Heart left ventricle (tissue), 16 donors: Measurements from ENCODE around the gene GTF2F2. TPM values are rescaled to one million over a fixed set of nuclear protein-coding genes. Genes with fewer than 3 reads are reported as not detected.

Experiments
- ATAC-seq, 4 donors: fragments of 200-7000 bp; cut with Tn5 transposase; one replicate each; pipeline ENCODE4 v1.9.1; 2020 to 2022; ENCODE audit warnings: moderate library complexity in 4 of 4, mild to moderate bottlenecking in 3 of 4, moderate number of reproducible peaks in 1 of 4
- DNase-seq, 5 donors: peaks; one replicate each; pipeline ENCODE4 v3.0.0-alpha.2; 2020
- H3K27ac ChIP-seq, 12 donors: fragments of 200-600 bp; sonication (generic) in 4 of 12; one replicate each; pipeline versions ENCODE4 v1.5.0 to v1.8.0; 2016 to 2022; ENCODE audit warnings: mild to moderate bottlenecking in 2 of 12
- H3K27me3 ChIP-seq, 9 donors: fragments of 200-600 bp; sonication (generic) in 2 of 9; one replicate each; pipeline versions ENCODE4 v1.5.1 to v1.8.0; 2016 to 2022; ENCODE audit warnings: mild to moderate bottlenecking in 3 of 9
- H3K36me3 ChIP-seq, 9 donors: fragments of 200-600 bp; sonication (generic) in 2 of 9; one replicate each; pipeline versions ENCODE4 v1.5.0 to v1.8.0; 2018 to 2022; ENCODE audit warnings: mild to moderate bottlenecking in 2 of 9
- H3K4me1 ChIP-seq, 12 donors: fragments of 200-600 bp; sonication (generic) in 4 of 12; one replicate each; pipeline versions ENCODE4 v1.5.0 to v1.8.0; 2016 to 2022; ENCODE audit warnings: mild to moderate bottlenecking in 3 of 12
- H3K4me3 ChIP-seq, 12 donors: fragments of 200-600 bp; sonication (generic) in 4 of 12; one replicate each; pipeline versions ENCODE4 v1.5.0 to v1.8.0; 2017 to 2022; ENCODE audit warnings: mild to moderate bottlenecking in 9 of 12, moderate library complexity in 4 of 12
- H3K9me3 ChIP-seq, 12 donors: fragments of 200-600 bp; sonication (generic) in 4 of 12; one replicate each; pipeline versions ENCODE4 v1.5.0 to v1.8.0; 2016 to 2022; ENCODE audit warnings: mild to moderate bottlenecking in 1 of 12
- POLR2A ChIP-seq, 2 donors: fragments of 450-650 bp; IDR thresholded peaks; one replicate each; pipeline ENCODE4 v1.6.1; 2017; ENCODE audit warnings: antibody characterized with exemption in 2 of 2, mild to moderate bottlenecking in 2 of 2, moderate library complexity in 2 of 2
- WGBS, 4 donors: extraction: QIAGEN DNeasy Blood & Tissue Kit in 2 of 4; methylation state at CpG; one replicate each; pipeline versions ENCODE4 v1.1.5 to v1.1.7; 2013 to 2018; 5-methylcytosine and 5-hydroxymethylcytosine counted together
- intact Hi-C, 10 donors: fragments of 100-400 bp; cut with DNase I; formaldehyde crosslinking; loops; one replicate each; pipeline versions ENCODE4 v1.11.1 to v1.14.2; 2022
- polyA plus RNA-seq, 2 donors: library from polyadenylated mRNA; stranded (reverse); fragments of 200-250 nt; gene quantifications; one replicate each; pipeline ENCODE4 v1.2.3, GENCODE V29; 2013
- total RNA-seq, 9 donors: library from RNA; depleted of rRNA in 2 of 9; stranded (reverse); fragments of >200 nt in 2 of 9; fragmentation: NEBNext Ultra II Directional in 3 of 9; extraction: Animal tissue kit (Norgen Biotek cat#: 25700) in 3 of 9; gene quantifications; one replicate each; pipeline versions ENCODE4 v1.1.0 to v1.2.4, GENCODE V29; 2016 to 2023
- TF ChIP-seq, protein P1 (sequence below), 12 donors: fragments of 200-600 bp; sonication (generic) in 4 of 12; IDR thresholded peaks; one replicate each; pipeline versions ENCODE4 v1.5.0 to v1.8.0; 2018 to 2022; ENCODE audit warnings: antibody characterized with exemption in 12 of 12, mild to moderate bottlenecking in 5 of 12
- donor health status: ischemic (EF 13 %, LVEDD 7.1; RV severe dilation, severe dysfunction).
- donor health status: healthy with polysubstance abuse.
- donor health status: DM: no; HTN: yes; CAD: no.
- donor health status: DM: no; HTN: no; CAD: no.
- donor health status: ischemic (EF 25% LVEDD 6.9; RV normal size, moderate dysfunction).
- donor health status: ischemic (EF 25% LVEDD 5.7; RV mildly dilated, moderate dysfunction).
- donor health status: healthy.
- donor health status: DM: yes; HTN: yes; CAD: no.
- donor health status: ischemic (EF 35%, LVEDD 5.7; RV mildly dilated, moderate dysfunction).
- donor health status: nonischemic (EF 11% LVEDD 7.7; RV severe dilation, severe dysfunction).
- donor health status: DM: yes; HTN: yes; CAD: no.
- donor health status: PGD.
- donor health status: ischemic (EF 29% LVEDD 5.4; RV normal size, mild dysfunction).
- donor health status: nonischemic (EF 23%, LVEDD 6.1; RV moderate dilation, normal function).

Gene GTF2F2
- total and polyA plus RNA-seq, 11 donors: 17.7 to 25.4 (median 21.6) TPM

DNA sequence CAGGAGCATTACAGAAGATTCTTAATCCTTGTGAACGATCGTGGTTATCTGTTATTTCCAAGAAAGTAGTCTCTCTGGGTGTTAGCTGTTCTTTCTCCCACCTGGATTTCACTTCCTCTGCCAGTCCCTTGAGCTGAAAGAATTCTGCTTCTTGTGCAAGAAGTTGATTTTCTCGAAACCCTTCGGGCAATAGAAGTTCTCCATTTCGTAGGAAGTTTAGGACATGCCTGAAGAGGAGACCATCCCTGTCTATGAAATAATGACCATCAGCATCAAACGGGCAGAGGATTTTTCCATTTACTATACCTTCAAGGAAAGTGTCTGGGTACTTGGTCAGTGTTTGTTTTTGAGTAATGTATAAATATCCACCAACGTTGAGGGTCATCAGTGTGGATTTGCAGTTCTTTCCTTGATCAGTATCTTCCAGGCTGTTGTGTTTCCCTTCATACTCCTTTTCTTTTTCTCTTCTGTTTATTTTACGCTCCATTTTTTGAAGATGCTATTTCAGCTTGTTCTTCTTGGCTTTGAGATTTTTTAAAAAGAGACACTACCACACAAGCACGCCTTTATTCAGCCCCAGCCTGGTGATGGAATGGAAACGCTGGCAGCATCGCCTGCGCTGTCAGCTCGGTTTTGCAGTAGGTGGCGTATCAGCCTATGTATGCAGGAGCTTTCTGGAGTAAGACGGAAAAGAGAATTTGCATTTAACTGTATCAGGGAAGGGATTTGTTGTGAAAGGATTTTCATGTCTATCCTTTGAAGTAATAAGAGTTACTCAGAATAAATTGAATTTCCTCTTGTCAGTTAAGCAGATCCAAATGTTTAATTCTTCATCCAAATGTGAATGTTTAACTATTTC lies 74.0 kb downstream of the GTF2F2 start:
- Histone ChIP-seq H3K27ac (no peak overlapping the region), H3K27me3 (no peaks in the 10 kb centered on the region), H3K4me3 (peak overlapping the region in 3 of 12 donors; percentile 16 to 25 (median 20)), H3K36me3 (no peaks in the 10 kb centered on the region), H3K9me3 (no peaks in the 10 kb centered on the region), H3K4me1 (peaks cover 0 to 41% (median 18%) of the 10 kb centered on the region in 12 donors)
- ATAC-seq (peak in 3 of 4 donors; percentile 64 to 89 (median 73)), DNase-seq (peak in 3 of 5 donors; percentile 38 to 45 (median 40))
- no peak for TF ChIP-seq POLR2A (IDR thresholded peaks at IDR 0.05)
- TF ChIP-seq, protein P1, sequence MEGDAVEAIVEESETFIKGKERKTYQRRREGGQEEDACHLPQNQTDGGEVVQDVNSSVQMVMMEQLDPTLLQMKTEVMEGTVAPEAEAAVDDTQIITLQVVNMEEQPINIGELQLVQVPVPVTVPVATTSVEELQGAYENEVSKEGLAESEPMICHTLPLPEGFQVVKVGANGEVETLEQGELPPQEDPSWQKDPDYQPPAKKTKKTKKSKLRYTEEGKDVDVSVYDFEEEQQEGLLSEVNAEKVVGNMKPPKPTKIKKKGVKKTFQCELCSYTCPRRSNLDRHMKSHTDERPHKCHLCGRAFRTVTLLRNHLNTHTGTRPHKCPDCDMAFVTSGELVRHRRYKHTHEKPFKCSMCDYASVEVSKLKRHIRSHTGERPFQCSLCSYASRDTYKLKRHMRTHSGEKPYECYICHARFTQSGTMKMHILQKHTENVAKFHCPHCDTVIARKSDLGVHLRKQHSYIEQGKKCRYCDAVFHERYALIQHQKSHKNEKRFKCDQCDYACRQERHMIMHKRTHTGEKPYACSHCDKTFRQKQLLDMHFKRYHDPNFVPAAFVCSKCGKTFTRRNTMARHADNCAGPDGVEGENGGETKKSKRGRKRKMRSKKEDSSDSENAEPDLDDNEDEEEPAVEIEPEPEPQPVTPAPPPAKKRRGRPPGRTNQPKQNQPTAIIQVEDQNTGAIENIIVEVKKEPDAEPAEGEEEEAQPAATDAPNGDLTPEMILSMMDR (IDR thresholded peaks at IDR 0.05): peak in 10 of 12 donors; percentile 8 to 68 (median 42)
- intact Hi-C loops: loop anchor here in 2 of 10 donors (10.0 kb wide), 2 partner anchors 90 to 150 kb away; no protein-coding TSS in a partner anchor
- WGBS, 4 donors: 65 to 75% (median 74%) methylated on average over 15 of the region's 15 CpGs

DNA sequence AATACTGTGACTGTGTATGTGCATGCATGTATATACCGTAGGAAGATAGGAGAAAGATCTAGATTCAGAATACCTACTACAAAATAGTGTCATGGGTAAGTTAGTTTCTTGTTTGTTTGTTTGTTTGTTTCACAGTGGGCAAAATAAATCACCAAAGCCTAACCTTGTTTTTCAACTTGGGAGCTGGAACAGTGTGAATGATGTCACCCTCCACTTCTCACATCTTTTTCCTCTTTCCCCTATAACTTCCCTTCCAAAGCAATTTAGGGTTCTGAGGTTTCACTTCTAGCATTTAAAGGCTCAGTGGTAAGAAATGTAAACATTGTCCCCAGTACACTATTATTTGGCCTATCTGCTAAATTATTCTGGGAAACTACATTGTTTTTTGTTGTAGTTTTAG lies 75.1 kb downstream of the GTF2F2 start:
- WGBS, 4 donors: 82 to 98% (median 91%) methylated on average over 1 of the region's 1 CpG
- H3K27ac ChIP-seq: peak overlapping the region in 3 of 12 donors; percentile 5 to 27 (median 10)
- intact Hi-C loops: loop anchor here in 2 of 10 donors (10.0 kb wide), 2 partner anchors 89 to 151 kb away; no protein-coding TSS in a partner anchor
- no peaks in the 10 kb centered on the region for H3K36me3 ChIP-seq
- H3K9me3 ChIP-seq: no peaks in the 10 kb centered on the region
- TF ChIP-seq POLR2A (IDR thresholded peaks at IDR 0.05): no peak
- TF ChIP-seq, protein P1 (IDR thresholded peaks at IDR 0.05): no peak
- ATAC-seq: no peak
- H3K27me3 ChIP-seq: no peaks in the 10 kb centered on the region
- no peak overlapping the region for H3K4me3 ChIP-seq
- peaks cover 0 to 41% (median 18%) of the 10 kb centered on the region in 12 donors for H3K4me1 ChIP-seq
- DNase-seq: no peak

DNA sequence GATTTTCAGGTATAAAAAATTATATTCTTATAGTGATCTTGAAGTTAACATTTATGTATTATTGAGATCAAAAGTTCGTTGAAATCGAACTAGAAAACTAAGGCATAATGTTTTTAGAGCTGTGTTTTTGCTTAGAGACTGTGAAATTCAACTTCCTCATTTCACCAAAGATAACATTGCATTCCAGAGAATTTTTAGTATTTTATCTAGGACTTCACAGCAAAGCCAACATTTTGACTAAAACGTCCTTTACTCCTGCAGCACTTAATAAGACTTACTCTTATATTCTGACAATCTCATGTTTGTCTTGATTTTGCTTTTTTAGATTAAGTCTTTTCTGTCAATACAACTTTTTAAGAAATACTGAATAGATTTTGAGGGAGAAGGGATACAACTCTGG lies 75.8 kb downstream of the GTF2F2 start:
- DNase-seq (no peak), ATAC-seq (no peak)
- TF ChIP-seq, protein P1 (IDR thresholded peaks at IDR 0.05): no peak
- H3K27ac ChIP-seq: peak overlapping the region in 2 of 12 donors; percentile 5 to 6
- H3K4me1 ChIP-seq: peaks cover 0 to 41% (median 18%) of the 10 kb centered on the region in 12 donors
- intact Hi-C loops: loop anchor here in 2 of 10 donors (10.0 kb wide), 2 partner anchors 89 to 151 kb away; no protein-coding TSS in a partner anchor
- H3K9me3 ChIP-seq: no peaks in the 10 kb centered on the region
- H3K27me3 ChIP-seq: no peaks in the 10 kb centered on the region
- 53 to 57% (median 54%) methylated on average over 3 of the region's 3 CpGs for WGBS, 4 donors
- H3K4me3 ChIP-seq: no peak overlapping the region
- H3K36me3 ChIP-seq: no peaks in the 10 kb centered on the region

DNA sequence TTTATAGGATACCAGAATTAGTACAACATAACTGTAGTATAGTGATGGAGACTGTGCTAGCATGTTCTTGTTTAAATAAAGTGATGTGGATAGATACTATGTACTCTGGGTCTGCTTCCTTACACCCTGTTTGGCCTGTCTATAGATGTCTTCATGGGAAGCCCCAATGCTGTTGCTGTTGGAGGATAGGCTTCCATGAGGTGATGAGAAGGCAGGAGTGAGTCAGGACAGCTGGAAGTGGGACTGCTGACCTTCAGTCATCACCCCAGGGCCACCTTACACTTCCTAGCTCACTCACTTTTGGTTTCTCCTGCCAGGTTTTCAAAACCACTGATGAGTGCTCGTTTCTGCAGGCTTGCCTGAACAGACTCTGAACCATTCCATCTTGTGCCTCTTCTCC lies 76.3 kb downstream of the GTF2F2 start:
- no peaks in the 10 kb centered on the region for H3K27me3 ChIP-seq
- intact Hi-C loops: loop anchor here in 2 of 10 donors (10.0 kb wide), 2 partner anchors 88 to 152 kb away; no protein-coding TSS in a partner anchor
- peak overlapping the region in 1 of 12 donors; percentile 6 for H3K27ac ChIP-seq
- no peaks in the 10 kb centered on the region for H3K9me3 ChIP-seq
- no peak overlapping the region for H3K4me3 ChIP-seq
- WGBS, 4 donors: 31 to 37% (median 35%) methylated on average over 1 of the region's 1 CpG
- TF ChIP-seq, protein P1 (IDR thresholded peaks at IDR 0.05): no peak
- TF ChIP-seq POLR2A (IDR thresholded peaks at IDR 0.05): no peak
- H3K36me3 ChIP-seq: no peaks in the 10 kb centered on the region
- DNase-seq (no peak), ATAC-seq (peak; percentile 22 to 54 (median 40))
- H3K4me1 ChIP-seq: peaks cover 0 to 41% (median 18%) of the 10 kb centered on the region in 12 donors
